Measurements from ENCODE around the gene TSHZ1.

- TF ChIP-seq, protein P1, sequence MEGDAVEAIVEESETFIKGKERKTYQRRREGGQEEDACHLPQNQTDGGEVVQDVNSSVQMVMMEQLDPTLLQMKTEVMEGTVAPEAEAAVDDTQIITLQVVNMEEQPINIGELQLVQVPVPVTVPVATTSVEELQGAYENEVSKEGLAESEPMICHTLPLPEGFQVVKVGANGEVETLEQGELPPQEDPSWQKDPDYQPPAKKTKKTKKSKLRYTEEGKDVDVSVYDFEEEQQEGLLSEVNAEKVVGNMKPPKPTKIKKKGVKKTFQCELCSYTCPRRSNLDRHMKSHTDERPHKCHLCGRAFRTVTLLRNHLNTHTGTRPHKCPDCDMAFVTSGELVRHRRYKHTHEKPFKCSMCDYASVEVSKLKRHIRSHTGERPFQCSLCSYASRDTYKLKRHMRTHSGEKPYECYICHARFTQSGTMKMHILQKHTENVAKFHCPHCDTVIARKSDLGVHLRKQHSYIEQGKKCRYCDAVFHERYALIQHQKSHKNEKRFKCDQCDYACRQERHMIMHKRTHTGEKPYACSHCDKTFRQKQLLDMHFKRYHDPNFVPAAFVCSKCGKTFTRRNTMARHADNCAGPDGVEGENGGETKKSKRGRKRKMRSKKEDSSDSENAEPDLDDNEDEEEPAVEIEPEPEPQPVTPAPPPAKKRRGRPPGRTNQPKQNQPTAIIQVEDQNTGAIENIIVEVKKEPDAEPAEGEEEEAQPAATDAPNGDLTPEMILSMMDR (IDR thresholded peaks at IDR 0.05): no peak
- TF ChIP-seq POLR2A (IDR thresholded peaks at IDR 0.05; ENCODE audit: low read depth): no peak
- no peak for TF ChIP-seq EP300 (IDR thresholded peaks at IDR 0.05)
These were observed 515 bp downstream of the TSHZ1 start for GRCh38 chr18:75211002-75211621.
